IPS-15b (cell line): ENCODE measurements around the gene MC3R.

ENCODE experiments used
- H3K27me3 ChIP-seq: one replicate; pipeline ENCODE4 v1.6.1; 2013; ENCODE audit warnings: low read length; ENCODE audit not compliant: control insufficient read depth, insufficient read depth
- H3K36me3 ChIP-seq: one replicate; pipeline ENCODE4 v1.6.1; 2013; ENCODE audit warnings: low read length; ENCODE audit not compliant: control insufficient read depth, insufficient read depth
- H3K4me1 ChIP-seq: one replicate; pipeline ENCODE4 v1.6.1; 2013; ENCODE audit warnings: mild to moderate bottlenecking, low read length; ENCODE audit not compliant: control insufficient read depth, insufficient read depth
- H3K4me3 ChIP-seq: one replicate; pipeline ENCODE4 v1.5.1; 2013; ENCODE audit warnings: low read depth, low read length
- H3K9ac ChIP-seq: one replicate; pipeline ENCODE4 v1.6.1; 2013; ENCODE audit warnings: low read depth, mild to moderate bottlenecking, low read length
- H3K9me3 ChIP-seq: one replicate; pipeline ENCODE4 v1.6.1; 2013; ENCODE audit warnings: mild to moderate bottlenecking, low read length; ENCODE audit not compliant: control insufficient read depth, insufficient read depth

The MC3R gene

GRCh38 chr20:56247954-56248782 is at the start of gene MC3R:
Gene MC3R (plus strand): TSS chr20:56248732. CDS start chr20:56248844, 112 bp downstream.
- no peaks in the 10 kb centered on the region for H3K36me3 ChIP-seq
- H3K9me3 ChIP-seq = no peaks in the 10 kb centered on the region
- no peaks in the 10 kb centered on the region for H3K4me1 ChIP-seq
- H3K9ac ChIP-seq = no peak within 1 kb of the TSS
- H3K4me3 ChIP-seq = no peak within 1 kb of the TSS
- peaks cover 12% of the 10 kb centered on the region for H3K27me3 ChIP-seq

DNA sequence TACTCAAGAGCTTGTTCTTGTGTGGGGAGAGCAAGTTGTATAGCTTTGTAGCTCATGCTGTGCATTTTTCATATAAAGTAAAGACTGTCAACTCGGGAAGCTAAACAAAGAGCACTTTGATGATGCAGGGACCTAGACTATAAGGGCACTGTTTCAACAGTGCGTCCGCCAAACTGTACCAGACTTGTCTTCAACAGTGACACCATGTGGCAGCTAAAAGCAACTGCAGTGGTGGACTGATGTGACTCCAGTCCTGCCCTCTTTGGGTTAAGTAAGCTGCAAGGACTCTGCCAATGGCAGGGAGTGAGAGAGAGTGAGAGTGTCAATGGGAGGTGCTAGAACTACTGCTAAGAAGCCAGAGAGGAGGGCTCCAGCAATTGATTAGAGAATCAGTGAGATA is 48.1 kb upstream of the MC3R start:
- H3K36me3 ChIP-seq = no peaks in the 10 kb centered on the region
- no peak overlapping the region for H3K4me3 ChIP-seq
- no peaks in the 10 kb centered on the region for H3K27me3 ChIP-seq
- H3K9ac ChIP-seq = no peak overlapping the region
- H3K9me3 ChIP-seq = peaks cover 16% of the 10 kb centered on the region
- no peaks in the 10 kb centered on the region for H3K4me1 ChIP-seq

DNA sequence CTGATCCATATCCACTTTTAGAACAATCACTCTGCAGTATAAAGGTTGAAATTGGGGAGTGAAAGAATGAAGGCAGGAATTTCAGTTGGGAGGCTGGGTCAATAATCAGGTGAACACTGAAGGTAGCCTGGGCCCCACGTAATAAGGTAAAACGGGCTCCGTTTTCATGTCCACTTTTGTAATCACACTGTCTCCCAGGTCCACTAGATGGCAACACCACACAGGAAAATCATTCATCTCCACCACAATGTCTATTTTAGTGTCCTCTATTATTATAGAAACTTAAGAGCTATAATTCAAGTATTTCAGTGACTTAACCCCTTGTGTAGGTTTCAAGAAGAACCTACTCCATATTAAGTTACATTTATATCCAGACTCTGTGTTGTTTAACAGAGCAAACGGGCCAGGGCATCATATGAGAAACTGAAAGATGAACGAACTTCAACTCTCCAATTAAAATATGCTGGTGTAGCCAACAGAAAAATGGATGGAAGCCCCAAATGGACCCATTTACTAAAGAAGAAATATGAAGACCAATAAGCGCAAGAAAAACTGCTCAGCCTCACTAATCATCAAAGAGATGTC is 45.9 kb upstream of the MC3R start:
- no peaks in the 10 kb centered on the region for H3K27me3 ChIP-seq
- H3K36me3 ChIP-seq = no peaks in the 10 kb centered on the region
- no peaks in the 10 kb centered on the region for H3K4me1 ChIP-seq
- no peak overlapping the region for H3K9ac ChIP-seq
- peaks cover 16% of the 10 kb centered on the region for H3K9me3 ChIP-seq
- H3K4me3 ChIP-seq = no peak overlapping the region

DNA sequence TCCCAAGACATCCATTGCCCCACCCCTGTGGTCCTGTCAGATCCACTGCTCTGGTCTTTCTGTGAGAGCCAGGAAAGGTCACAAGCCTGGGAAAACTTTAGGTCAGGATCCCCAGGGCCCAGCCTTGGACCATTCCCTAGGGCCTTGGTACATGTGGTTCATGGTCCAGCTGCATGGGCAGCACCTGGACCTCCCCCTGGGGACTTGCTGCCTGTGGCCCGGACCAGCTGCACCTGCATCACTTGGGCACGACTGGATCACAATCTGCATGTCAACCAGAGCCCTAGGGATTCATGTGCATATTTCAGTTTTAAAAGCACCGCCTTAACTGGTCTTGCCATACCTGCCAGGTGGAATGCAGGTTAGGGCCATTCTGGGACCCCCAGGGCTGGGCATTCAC is 44.3 kb upstream of the MC3R start:
- Histone ChIP-seq H3K4me3 (no peak overlapping the region), H3K27me3 (no peaks in the 10 kb centered on the region), H3K36me3 (no peaks in the 10 kb centered on the region), H3K4me1 (no peaks in the 10 kb centered on the region), H3K9me3 (peaks cover 8% of the 10 kb centered on the region), H3K9ac (no peak overlapping the region)

DNA sequence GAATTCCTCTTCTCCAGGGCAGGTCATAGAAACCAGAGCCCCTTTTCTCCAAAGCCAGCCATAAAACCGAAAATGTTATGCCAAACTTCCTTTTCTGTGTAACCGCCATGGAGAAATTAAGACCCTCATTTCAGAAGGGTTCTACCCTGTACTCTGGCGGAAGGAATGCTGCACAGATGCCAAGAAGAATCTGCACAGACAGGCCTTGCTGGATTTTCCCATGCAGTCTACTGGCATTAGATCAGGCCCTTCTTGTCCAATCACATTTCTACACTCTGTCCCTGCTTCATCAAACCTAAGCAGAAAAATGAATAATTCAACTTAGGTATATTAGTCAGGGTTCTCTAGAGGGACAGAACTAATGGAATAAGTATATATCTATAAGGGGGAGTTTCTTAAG is 43.2 kb upstream of the MC3R start:
- Histone ChIP-seq H3K9me3 (peaks cover 5% of the 10 kb centered on the region), H3K4me3 (no peak overlapping the region), H3K9ac (no peak overlapping the region), H3K27me3 (no peaks in the 10 kb centered on the region), H3K4me1 (no peaks in the 10 kb centered on the region), H3K36me3 (no peaks in the 10 kb centered on the region)

DNA sequence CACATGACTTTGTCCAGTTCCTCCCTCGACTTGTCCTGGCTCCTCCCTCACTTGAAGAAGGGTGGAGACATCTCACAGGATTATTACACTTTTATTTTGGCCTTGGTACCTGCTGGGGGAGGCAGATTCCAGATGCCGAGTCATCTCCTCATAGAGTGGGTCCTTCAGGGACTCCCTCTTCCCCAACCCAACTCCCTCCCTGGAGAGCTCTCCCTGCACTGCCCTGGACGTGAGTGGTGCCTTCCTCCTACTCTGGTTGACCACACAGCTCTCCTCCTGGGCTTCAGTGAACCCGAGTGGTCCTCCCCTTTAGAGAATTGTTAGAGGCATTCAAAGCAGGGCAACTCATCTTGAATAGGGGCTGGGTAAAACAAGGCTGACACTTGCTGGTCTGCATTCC is 40.9 kb upstream of the MC3R start:
- H3K27me3 ChIP-seq = no peaks in the 10 kb centered on the region
- no peaks in the 10 kb centered on the region for H3K9me3 ChIP-seq
- no peak overlapping the region for H3K9ac ChIP-seq

DNA sequence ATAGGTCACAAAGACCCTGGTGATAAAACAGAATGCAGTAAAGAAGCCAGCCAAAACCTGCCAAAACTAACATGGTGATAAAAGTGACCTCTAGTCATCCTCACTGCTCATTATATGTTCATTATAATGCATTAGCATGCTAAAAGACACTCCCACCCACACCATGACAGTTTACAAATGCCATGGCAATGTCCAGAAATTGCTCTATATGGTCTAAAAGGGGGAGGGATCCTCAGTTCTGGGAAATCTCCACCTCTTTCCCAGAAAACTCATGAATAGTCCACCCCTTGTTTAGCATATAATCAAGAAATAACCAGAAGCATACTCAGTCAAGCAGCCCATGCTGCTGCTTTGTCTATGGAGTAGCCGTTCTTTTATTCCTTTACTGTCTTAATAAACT is 40.4 kb upstream of the MC3R start:
- Histone ChIP-seq H3K36me3 (no peaks in the 10 kb centered on the region), H3K27me3 (no peaks in the 10 kb centered on the region), H3K9me3 (no peaks in the 10 kb centered on the region), H3K9ac (no peak overlapping the region), H3K4me1 (no peaks in the 10 kb centered on the region), H3K4me3 (no peak overlapping the region)

More for the DNA sequence above, 40.9 kb upstream of the MC3R start:
- Histone ChIP-seq H3K4me1 (no peaks in the 10 kb centered on the region), H3K4me3 (no peak overlapping the region), H3K36me3 (no peaks in the 10 kb centered on the region)

- no peaks in the 10 kb centered on the region for H3K36me3 ChIP-seq
- H3K4me1 ChIP-seq = no peaks in the 10 kb centered on the region
- H3K9ac ChIP-seq = no peak overlapping the region
- H3K9me3 ChIP-seq = no peaks in the 10 kb centered on the region
- H3K27me3 ChIP-seq = no peaks in the 10 kb centered on the region
- H3K4me3 ChIP-seq = no peak overlapping the region
These were observed 37.5 kb upstream of the MC3R start for GRCh38 chr20:56211051-56211450.

DNA sequence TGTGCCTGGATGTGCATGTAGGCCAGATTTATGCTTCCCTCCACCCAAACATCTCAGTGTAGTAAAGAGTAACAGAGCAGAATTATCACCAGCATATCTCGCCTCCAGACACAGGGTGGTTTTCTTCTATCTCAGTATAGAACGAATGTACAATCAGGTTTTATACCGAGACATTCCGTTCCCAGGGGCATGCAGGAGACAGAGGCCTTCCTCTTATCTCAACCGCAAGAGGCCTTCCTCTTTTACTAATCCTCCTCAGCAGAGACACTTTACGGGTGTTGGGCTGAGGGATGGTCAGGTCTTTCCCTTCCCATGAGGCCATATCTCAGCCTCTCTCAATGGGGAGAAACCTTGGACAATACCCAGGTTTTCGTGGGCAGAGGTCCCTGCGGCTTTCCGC is 36.4 kb upstream of the MC3R start:
- Histone ChIP-seq H3K4me1 (no peaks in the 10 kb centered on the region), H3K9me3 (no peaks in the 10 kb centered on the region), H3K9ac (no peak overlapping the region)

DNA sequence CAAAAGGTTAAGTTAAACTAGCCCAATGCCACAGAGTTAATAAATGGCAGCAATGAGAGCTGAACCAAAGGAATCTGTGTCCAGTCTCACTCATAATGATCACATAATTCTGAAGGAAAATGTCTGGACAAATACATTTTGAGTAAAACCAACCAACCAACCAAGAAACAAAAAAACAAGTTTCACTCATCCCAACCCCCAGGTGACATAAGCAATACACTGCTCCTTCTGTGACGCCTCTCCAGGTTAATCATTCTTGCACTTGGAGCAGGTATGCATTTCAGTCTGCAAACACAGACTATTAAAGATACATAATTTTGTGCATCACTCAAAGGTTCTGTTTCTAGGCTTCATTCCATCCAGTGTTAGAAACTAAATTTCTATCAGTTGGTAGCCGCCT is 35.2 kb upstream of the MC3R start:
- Histone ChIP-seq H3K4me1 (no peaks in the 10 kb centered on the region), H3K4me3 (no peak overlapping the region), H3K9ac (no peak overlapping the region), H3K36me3 (no peaks in the 10 kb centered on the region), H3K27me3 (no peaks in the 10 kb centered on the region), H3K9me3 (no peaks in the 10 kb centered on the region)

More for the DNA sequence above, 36.4 kb upstream of the MC3R start:
- no peaks in the 10 kb centered on the region for H3K27me3 ChIP-seq
- H3K36me3 ChIP-seq = no peaks in the 10 kb centered on the region
- H3K4me3 ChIP-seq = no peak overlapping the region

- H3K4me1 ChIP-seq = no peaks in the 10 kb centered on the region
- H3K36me3 ChIP-seq = no peaks in the 10 kb centered on the region
- H3K9ac ChIP-seq = no peak overlapping the region
- peaks cover 6% of the 10 kb centered on the region for H3K9me3 ChIP-seq
- H3K27me3 ChIP-seq = no peaks in the 10 kb centered on the region
- no peak overlapping the region for H3K4me3 ChIP-seq
These were observed 33.4 kb upstream of the MC3R start for GRCh38 chr20:56215115-56215514.

GRCh38 chr20:56217829-56218228 is 30.7 kb upstream of the MC3R start:
- no peaks in the 10 kb centered on the region for H3K27me3 ChIP-seq
- H3K9ac ChIP-seq = no peak overlapping the region
- no peaks in the 10 kb centered on the region for H3K4me1 ChIP-seq
- no peaks in the 10 kb centered on the region for H3K36me3 ChIP-seq
- peaks cover 9% of the 10 kb centered on the region for H3K9me3 ChIP-seq
- H3K4me3 ChIP-seq = no peak overlapping the region
